Measurements from ENCODE around the gene METAP1D. TPM values are rescaled to one million over a fixed set of nuclear protein-coding genes. Genes with fewer than 3 reads are reported as not detected.

The METAP1D gene
- total RNA-seq, 1 donor from 2014 or later: 6.7 TPM

GRCh38 chr2:172049567-172050120, 49.9 kb downstream of the METAP1D start:
- H3K4me1 ChIP-seq: no peaks in the 10 kb centered on the region
- DNase-seq: no peak
- H3K27ac ChIP-seq (replicated peaks): no peak overlapping the region
- intact Hi-C loops (cut with micrococcal nuclease): no loop called here
- no peak overlapping the region for H3K4me3 ChIP-seq
- H3K9me3 ChIP-seq (replicated peaks): no peaks in the 10 kb centered on the region
- no peaks in the 10 kb centered on the region for H3K27me3 ChIP-seq (ENCODE audit: low read depth)
- no peaks in the 10 kb centered on the region for H3K36me3 ChIP-seq
- no peak for TF ChIP-seq CTCF (IDR thresholded peaks at IDR 0.05; ENCODE audit: borderline replicate concordance)

DNA sequence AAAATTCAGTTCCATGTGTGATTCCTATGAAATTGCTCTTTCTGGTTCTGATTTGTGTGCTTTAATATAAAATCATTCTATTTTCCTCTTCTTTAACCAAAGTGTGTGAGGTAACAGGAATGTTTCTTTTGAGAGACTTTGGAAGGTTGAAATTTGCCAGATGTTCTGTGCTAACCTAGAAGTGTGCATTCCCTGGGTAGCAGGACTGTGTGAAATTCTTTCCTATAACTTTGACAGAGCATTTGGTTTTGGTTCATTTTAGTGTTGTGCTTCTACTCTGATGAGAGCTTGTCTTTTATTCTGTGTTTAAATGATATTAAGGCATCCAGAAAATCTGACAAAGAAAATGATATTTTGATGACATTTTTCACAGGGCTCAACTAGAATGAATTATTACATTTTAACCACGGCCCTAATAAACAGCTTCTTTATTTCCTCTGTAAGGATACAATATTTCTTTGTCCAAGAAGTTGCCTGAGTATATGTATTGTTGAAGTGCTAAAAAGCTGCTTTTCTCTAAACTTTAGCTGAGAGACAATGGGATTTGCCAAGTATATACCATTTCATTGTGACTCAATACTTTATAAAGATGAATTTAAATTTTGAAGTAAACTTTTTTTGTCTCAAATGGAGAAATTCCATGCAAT, 50.8 kb downstream of the METAP1D start:
- no peaks in the 10 kb centered on the region for H3K36me3 ChIP-seq
- no peak overlapping the region for H3K4me3 ChIP-seq
- H3K27me3 ChIP-seq (ENCODE audit: low read depth): no peaks in the 10 kb centered on the region
- TF ChIP-seq CTCF (IDR thresholded peaks at IDR 0.05; ENCODE audit: borderline replicate concordance): no peak
- no peaks in the 10 kb centered on the region for H3K9me3 ChIP-seq (replicated peaks)
- no peak overlapping the region for H3K27ac ChIP-seq (replicated peaks)
- intact Hi-C loops (cut with micrococcal nuclease): no loop called here
- no peaks in the 10 kb centered on the region for H3K4me1 ChIP-seq
- no peak for DNase-seq

- Histone ChIP-seq H3K36me3 (no peaks in the 10 kb centered on the region), H3K9me3 (replicated peaks) (no peaks in the 10 kb centered on the region), H3K27ac (replicated peaks) (no peak overlapping the region), H3K4me1 (no peaks in the 10 kb centered on the region), H3K27me3 (ENCODE audit: low read depth) (no peaks in the 10 kb centered on the region), H3K4me3 (no peak overlapping the region)
- no peak for DNase-seq
- TF ChIP-seq CTCF (IDR thresholded peaks at IDR 0.05; ENCODE audit: borderline replicate concordance): no peak
- intact Hi-C loops (cut with micrococcal nuclease): no loop called here
Measured at GRCh38 chr2:172052000-172052983, 52.5 kb downstream of the METAP1D start.

- Histone ChIP-seq H3K27ac (replicated peaks) (no peak overlapping the region), H3K27me3 (ENCODE audit: low read depth) (no peaks in the 10 kb centered on the region), H3K9me3 (replicated peaks) (no peaks in the 10 kb centered on the region), H3K36me3 (no peaks in the 10 kb centered on the region), H3K4me3 (no peak overlapping the region), H3K4me1 (no peaks in the 10 kb centered on the region)
- TF ChIP-seq CTCF (IDR thresholded peaks at IDR 0.05; ENCODE audit: borderline replicate concordance): no peak
- DNase-seq: no peak
- intact Hi-C loops (cut with micrococcal nuclease): no loop called here
Measured at GRCh38 chr2:172053486-172053885, 53.7 kb downstream of the METAP1D start.

- Histone ChIP-seq H3K27me3 (ENCODE audit: low read depth) (no peaks in the 10 kb centered on the region), H3K4me3 (no peak overlapping the region), H3K9me3 (replicated peaks) (no peaks in the 10 kb centered on the region), H3K27ac (replicated peaks) (no peak overlapping the region), H3K4me1 (no peaks in the 10 kb centered on the region), H3K36me3 (no peaks in the 10 kb centered on the region)
- intact Hi-C loops (cut with micrococcal nuclease): no loop called here
- no peak for TF ChIP-seq CTCF (IDR thresholded peaks at IDR 0.05; ENCODE audit: borderline replicate concordance)
- no peak for DNase-seq
Measured at GRCh38 chr2:172056293-172056692, 56.5 kb downstream of the METAP1D start.
